ENCODE results near the gene ANKFN1.

- TF ChIP-seq GATA2 (IDR thresholded peaks at IDR 0.05; ENCODE audit: low read depth, low read length) (no peak), GATA3 (IDR thresholded peaks at IDR 0.05; ENCODE audit: low read depth, low read length) (no peak)
These were observed 197.3 kb downstream of the ANKFN1 start for GRCh38 chr17:56350592-56350991.

All from SH-SY5Y (cell line).